ENCODE data around the gene AFAP1.

- no peak for TF ChIP-seq CTCF (IDR thresholded peaks at IDR 0.05)
- no peak for TF ChIP-seq POLR2A (IDR thresholded peaks at IDR 0.05)
Measured at GRCh38 chr4:7750523-7750922, 189.1 kb downstream of the AFAP1 start.

Data from lower leg skin (tissue), 3 donors.